Type B pancreatic cell (in vitro differentiated cells): Measurements from ENCODE around the gene MROH8. TPM values are rescaled to one million over a fixed set of nuclear protein-coding genes. Genes with fewer than 3 reads are reported as not detected.
A peak's percentile ranks its signal among the peaks of the same experiment; 100 is the strongest.

Experiments used
- DNase-seq: peaks from one replicate; pipeline ENCODE4 v3.0.0; 2021; ENCODE audit warnings: mixed read lengths; ENCODE audit not compliant: unreplicated experiment; ENCODE audit errors: extremely low spot score
- H3K27ac Mint-ChIP-seq: 2 replicates; pipeline ENCODE4 v1.8.0; 2021; ENCODE audit warnings: mild to moderate bottlenecking, mixed read lengths
- H3K27me3 Mint-ChIP-seq: 2 replicates; pipeline ENCODE4 v1.8.0; 2021; ENCODE audit warnings: mixed read lengths
- H3K36me3 Mint-ChIP-seq: 2 replicates; pipeline ENCODE4 v1.8.0; 2021; ENCODE audit warnings: mixed read lengths
- H3K4me1 Mint-ChIP-seq: one replicate; pipeline ENCODE4 v1.8.0; 2021; ENCODE audit warnings: mixed read lengths; ENCODE audit not compliant: unreplicated experiment
- H3K4me3 Mint-ChIP-seq: 2 replicates; pipeline ENCODE4 v1.8.0; 2021; ENCODE audit warnings: mild to moderate bottlenecking, mixed read lengths
- H3K9me3 Mint-ChIP-seq: 2 replicates; pipeline ENCODE4 v1.8.0; 2021; ENCODE audit warnings: mixed read lengths
- total RNA-seq: library from RNA; stranded (reverse); gene quantifications from 2 replicates; pipeline ENCODE4 v1.2.1, GENCODE V29; 2021; ENCODE audit warnings: low replicate concordance
- TF ChIP-seq, protein P1 (sequence below): fragments of 200-600 bp; sonication (generic); conservative IDR thresholded peaks from 2 replicates; pipeline ENCODE4 v1.5.0; 2021; ENCODE audit warnings: antibody characterized with exemption, mild to moderate bottlenecking

MROH8 gene
- total RNA-seq, 1 donor from 2014 or later, result 4.8 TPM

DNA sequence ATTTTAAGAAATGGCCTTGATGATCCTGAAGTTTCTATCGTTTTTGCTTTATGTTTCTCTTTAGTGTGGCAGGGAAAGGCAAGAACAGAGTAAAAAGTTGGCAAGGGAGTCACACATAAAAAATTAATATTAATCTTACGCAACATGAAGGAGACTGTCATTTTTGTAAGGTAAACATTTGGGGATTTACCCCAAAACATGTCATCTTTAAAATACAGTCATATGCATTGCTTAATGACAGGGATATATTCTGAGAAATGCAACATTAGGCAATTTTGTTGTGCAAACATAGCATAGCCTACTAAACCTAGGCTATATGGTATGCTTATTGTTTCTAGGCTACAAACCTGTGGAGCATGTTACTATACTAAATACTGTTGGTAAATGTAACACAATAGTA lies 88.9 kb downstream of the MROH8 start:
- no peak overlapping the region for H3K27ac Mint-ChIP-seq
- TF ChIP-seq, protein P1, sequence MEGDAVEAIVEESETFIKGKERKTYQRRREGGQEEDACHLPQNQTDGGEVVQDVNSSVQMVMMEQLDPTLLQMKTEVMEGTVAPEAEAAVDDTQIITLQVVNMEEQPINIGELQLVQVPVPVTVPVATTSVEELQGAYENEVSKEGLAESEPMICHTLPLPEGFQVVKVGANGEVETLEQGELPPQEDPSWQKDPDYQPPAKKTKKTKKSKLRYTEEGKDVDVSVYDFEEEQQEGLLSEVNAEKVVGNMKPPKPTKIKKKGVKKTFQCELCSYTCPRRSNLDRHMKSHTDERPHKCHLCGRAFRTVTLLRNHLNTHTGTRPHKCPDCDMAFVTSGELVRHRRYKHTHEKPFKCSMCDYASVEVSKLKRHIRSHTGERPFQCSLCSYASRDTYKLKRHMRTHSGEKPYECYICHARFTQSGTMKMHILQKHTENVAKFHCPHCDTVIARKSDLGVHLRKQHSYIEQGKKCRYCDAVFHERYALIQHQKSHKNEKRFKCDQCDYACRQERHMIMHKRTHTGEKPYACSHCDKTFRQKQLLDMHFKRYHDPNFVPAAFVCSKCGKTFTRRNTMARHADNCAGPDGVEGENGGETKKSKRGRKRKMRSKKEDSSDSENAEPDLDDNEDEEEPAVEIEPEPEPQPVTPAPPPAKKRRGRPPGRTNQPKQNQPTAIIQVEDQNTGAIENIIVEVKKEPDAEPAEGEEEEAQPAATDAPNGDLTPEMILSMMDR, result no peak
- H3K9me3 Mint-ChIP-seq, result no peaks in the 10 kb centered on the region
- peaks cover 6% of the 10 kb centered on the region for H3K36me3 Mint-ChIP-seq
- H3K27me3 Mint-ChIP-seq, result no peaks in the 10 kb centered on the region
- peaks cover 7% of the 10 kb centered on the region for H3K4me1 Mint-ChIP-seq
- no peak for DNase-seq
- no peak overlapping the region for H3K4me3 Mint-ChIP-seq

DNA sequence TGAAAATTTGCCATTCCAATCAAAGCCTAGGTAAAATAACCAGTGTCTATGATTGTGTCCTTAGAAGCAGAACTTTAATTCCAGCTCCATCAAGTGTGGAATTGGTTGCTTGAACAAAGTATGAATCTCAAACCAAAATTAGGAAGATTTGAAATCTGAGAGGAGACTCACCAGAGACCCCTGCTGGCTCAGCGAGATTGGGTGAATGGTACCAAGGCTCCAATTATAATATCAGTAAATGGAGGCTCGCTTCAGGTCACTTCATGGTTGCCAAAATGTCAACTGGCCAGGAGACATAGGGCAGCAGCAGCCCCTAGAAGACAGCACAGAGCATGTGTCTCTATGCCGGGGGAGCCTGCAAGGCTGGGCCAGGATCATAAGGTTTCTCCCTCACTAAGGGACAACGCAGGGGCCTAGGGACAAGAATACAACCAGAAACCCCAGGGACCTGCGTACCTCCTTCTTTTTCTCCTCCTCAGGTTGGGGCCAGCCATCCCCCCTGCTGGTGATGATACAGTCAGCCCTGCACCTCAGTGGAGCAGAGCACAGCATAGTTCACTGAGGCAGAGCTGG lies 97.5 kb downstream of the MROH8 start:
- DNase-seq, result no peak
- Mint-ChIP-seq H3K4me3 (no peak overlapping the region), H3K4me1 (no peaks in the 10 kb centered on the region), H3K27me3 (no peaks in the 10 kb centered on the region), H3K36me3 (peaks cover 27% of the 10 kb centered on the region), H3K27ac (no peak overlapping the region), H3K9me3 (no peaks in the 10 kb centered on the region)
- TF ChIP-seq, protein P1, result peak; percentile 57

DNA sequence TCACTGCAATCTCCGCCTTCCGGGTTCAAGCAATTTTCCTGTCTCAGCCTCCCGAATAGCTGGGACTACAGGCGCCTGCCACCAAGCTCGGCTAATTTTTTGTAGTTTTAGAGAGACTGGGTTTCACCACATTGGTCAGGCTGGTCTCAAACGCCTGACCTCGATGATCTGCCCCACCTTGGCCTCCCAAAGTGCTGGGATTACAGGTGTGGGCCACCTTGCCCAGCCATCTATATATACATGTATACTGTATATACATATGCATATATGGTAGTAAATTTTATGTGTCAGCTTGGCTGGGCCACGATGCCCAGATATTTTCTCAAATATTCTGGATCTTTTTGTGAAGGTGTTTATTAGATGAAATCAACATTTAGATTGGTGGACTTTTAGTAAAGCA lies 102.3 kb downstream of the MROH8 start:
- Mint-ChIP-seq H3K27me3 (no peaks in the 10 kb centered on the region), H3K4me3 (no peak overlapping the region), H3K9me3 (no peaks in the 10 kb centered on the region), H3K4me1 (no peaks in the 10 kb centered on the region), H3K36me3 (peaks cover 33% of the 10 kb centered on the region), H3K27ac (no peak overlapping the region)
- DNase-seq, result no peak
- TF ChIP-seq, protein P1, result no peak

DNA sequence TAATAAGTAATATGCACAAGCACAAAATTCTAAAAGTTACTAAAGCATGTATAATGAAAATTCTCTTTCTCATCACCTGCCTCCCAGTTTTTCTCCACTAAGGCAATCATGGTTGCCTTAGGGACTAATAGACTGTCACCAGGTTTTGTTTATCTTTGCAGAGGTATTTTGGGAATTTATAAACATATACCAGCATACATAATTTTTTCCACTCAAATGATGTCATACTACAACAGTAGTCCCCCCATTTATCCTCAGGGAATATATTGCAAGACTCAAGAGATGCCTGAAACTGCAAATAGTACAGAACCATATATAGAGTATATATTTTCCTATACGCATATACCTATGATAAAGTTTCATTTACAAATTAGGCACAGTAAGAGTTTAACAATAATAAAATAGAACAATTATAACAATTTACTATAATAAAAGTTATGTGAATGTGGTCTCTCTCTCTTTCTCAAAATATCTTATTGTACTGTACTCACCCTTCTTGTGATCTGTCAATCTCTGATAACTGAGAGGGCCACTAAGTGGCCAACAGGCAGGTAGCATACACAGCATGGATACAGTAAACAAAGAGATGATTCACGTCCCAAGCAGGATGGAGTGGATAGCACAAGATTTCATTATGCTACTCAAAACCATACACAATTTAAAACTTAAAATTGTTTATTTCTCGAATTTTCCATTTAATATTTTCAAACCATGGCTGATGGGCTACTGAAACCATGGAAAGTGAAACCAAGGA lies 103.2 kb downstream of the MROH8 start:
- Mint-ChIP-seq H3K36me3 (peaks cover 31% of the 10 kb centered on the region), H3K27ac (no peak overlapping the region), H3K4me1 (no peaks in the 10 kb centered on the region), H3K27me3 (no peaks in the 10 kb centered on the region), H3K9me3 (no peaks in the 10 kb centered on the region), H3K4me3 (no peak overlapping the region)
- no peak for DNase-seq
- TF ChIP-seq, protein P1, result no peak

DNA sequence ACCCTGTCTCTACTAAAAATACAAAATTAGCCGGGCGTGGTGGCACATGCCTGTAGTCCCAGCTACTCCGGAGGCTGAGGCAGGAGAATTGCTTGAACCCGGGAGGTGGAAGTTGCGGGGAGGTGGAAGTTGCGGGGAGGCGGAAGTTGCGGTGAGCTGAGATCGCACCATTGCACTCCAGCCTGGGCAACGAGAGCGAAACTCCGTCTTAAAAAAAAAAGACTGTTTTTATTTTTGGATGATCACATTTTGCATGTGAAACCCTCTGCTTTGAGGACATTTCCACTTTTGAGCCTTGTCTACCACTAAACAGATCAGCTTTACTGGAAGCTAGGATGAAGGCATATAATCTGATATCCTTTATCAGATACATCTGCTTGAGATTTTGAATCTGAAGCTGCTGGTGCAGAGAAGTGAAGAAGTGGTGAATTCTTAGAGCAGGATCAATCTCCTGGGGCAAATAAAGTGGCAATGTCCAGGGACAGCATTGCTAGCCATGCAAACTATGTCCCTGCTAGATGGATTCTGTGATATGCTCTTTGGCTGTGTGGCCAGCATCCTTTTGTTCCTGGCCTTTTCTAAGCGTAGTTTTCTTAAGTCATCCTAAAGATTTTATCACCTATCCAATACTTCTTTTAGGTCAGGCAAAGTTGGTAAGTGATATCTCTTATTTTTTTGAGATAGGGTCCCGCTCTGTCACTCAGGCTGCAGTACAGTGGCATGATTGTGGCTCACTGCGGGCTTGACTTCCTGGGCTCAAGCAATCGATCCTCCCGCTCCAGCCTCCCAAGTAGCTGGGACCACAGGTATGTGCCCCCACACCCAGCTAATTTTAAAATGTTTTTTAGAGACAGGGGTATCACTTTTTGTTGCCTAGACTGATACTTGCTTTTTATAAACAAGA lies 106.8 kb downstream of the MROH8 start:
- H3K4me1 Mint-ChIP-seq, result no peaks in the 10 kb centered on the region
- no peaks in the 10 kb centered on the region for H3K27me3 Mint-ChIP-seq
- no peak for DNase-seq
- no peak overlapping the region for H3K27ac Mint-ChIP-seq
- TF ChIP-seq, protein P1, result no peak
- peaks cover 19% of the 10 kb centered on the region for H3K36me3 Mint-ChIP-seq
- H3K9me3 Mint-ChIP-seq, result no peaks in the 10 kb centered on the region
- H3K4me3 Mint-ChIP-seq, result no peak overlapping the region
